ENCODE measurements around the gene CAMKK2. TPM values are rescaled to one million over a fixed set of nuclear protein-coding genes. Genes with fewer than 3 reads are reported as not detected.
"Not testable (repeated sequence)": the region's sequence is repeated elsewhere in the genome, so short reads cannot be mapped to it uniquely, and the experiment has no call there.

The CAMKK2 gene
- polyA plus RNA-seq, 10 donors = 17.7 to 29.5 (median 22.2) TPM

DNA sequence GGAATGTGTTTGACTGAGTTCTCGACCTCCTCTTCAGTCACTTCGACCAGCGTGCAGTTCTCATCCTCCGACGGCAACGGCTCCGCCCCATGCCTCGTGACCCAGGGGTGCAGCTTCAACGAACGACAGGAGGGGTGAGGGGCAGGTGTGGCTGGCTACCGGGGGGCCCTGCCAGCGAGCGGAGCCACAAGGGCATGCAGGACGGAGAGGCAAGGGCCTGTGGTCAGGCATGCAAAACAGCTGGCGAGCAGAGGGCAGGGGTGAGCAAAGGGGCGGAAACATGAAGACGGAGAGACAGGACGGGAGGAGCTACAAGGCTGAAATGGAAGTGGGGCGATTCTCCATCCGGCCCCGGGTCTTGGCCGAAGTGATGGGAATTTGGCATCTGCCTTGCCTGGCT, 47.9 kb downstream of the CAMKK2 start:
- DNase-seq = no peak

DNA sequence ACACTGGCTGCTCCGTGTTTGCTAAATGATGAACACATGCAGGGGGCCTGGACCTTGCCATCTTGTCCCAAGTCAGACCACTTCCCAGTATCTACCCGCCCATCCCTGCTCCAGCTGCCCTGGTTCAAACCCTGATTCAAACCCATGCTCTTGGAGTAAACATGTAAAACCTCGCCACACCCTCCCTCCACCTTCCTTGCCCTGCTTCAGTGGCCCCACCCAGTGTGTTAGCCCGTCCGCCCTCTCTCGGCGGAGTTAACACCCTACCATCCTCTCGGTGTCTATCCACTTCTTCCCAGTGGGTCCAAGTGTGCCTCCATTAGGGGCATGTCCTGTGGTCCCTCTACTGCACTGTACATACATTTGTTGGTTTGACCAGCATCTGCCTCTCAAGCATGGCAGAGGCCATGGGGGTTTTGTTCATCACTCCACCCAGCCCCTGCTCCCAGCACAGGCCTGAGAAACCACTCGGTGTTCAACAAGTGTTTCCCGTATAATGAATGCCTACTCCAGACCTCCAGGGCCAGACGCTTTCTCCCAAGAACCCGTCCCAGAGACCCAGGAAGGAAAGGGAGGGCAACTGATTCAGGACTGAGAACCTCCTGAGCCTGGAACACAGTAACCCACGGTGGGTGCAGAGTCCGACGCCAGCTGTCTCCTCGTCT, 49.5 kb downstream of the CAMKK2 start:
- DNase-seq = no peak

DNA sequence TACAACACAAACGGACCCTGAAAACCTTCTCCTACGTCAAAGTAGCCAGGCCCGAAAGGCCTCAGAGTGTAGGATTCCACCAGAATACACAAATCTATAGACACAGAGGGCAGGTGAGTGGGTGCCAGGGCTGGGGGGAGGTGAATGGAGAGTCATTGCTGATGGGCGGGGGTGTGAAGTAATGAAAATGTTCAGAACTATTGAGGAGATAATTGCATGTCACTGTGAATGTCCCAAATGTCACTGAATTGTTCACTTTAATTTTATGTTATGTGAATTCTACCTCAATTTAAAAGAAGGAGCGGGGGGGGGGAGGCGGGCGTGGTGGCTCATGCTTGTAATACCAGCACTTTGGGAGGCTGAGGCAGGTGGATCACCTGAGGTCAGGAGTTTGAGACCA, 50.6 kb downstream of the CAMKK2 start:
- no peak for DNase-seq

DNA sequence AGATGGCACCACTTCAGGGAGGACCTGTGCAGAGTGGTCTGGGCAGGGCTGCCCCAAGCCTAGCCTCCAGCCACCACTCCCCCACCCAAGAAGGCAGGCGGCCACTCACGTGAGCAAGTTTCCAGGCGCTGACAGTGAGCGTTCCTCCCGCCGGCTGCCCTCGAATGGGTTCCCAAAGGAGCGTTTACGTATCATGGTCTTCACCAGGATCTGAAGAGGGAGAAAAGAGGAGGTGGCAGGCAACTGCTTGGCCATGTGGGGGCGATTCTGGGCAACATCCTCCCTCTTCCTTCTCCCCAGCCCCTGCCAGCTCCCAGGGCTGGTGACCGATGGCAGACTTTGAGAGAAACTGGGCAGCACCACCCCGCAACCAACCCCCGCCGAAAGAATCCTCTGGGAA, 51.5 kb downstream of the CAMKK2 start:
- DNase-seq = no peak

DNA sequence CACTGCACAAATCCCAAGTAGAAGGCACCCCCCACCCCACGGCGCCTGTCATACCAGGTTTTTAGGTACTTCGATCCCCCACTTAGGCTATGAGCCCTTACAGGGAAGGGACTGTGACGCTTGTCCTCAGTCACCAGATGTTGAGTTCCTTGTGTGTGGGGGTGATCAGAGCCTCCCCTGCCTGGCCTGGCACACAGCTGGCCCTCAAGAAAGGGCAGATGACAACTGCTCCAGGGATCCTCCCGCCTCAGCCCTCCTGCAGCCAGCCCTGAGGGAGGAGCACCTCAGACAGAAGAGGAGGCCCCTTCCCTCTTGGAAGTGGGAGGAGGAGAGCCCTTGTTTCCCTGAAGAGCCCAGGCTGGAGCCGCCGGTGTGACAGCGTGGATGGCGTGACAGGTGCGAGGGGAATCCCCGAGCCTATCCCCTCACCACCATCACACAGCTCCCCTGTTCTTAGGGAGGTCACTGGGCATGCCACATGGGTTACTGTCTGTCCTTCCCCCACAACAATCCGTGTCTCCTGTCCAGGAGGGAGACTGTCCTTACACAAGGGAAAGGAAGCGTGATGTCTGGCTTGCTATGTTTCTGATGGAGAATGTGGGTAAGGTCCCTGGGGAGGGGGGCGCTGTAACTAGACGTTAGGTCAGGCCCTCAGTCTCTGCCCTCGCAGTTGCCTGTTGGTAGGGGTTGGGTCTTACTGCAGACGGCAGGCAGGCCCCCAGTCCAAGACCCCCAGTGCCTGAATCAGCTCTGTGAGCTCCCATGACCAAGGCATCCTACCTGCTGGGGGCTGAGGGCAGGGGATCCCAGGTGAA, 55.1 kb downstream of the CAMKK2 start:
- DNase-seq = no peak

DNA sequence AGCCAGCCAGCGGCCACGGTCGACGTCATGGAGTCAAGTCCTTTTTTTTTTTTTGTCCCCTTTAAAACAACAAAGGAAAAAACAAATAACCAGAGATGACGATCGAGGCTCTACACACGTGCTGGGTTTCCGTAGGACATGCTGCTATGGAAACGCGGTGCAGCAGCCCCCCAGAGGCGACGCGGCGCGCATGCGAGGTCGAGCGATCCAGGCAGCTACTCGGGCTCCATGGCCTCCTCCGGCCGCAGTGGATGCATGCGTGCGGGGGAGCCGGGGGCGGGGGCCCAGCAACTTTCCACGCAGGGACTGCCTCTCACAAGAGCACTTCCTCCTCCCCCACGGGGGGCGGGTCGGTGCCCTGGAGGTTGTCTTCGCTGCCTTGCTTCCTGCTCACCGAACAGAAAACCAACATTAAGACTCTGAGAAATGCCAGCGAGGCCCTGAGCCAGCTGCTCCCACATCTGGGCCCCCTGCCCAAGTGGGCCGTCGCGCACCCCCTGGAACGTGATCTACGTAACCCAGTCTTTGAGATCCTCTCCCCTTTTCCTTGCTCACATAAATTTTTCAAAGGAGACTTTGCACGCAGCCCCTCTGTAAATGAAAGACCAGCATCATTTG, 55.9 kb downstream of the CAMKK2 start:
- peak; percentile 15 to 90 (median 77) for DNase-seq

DNA sequence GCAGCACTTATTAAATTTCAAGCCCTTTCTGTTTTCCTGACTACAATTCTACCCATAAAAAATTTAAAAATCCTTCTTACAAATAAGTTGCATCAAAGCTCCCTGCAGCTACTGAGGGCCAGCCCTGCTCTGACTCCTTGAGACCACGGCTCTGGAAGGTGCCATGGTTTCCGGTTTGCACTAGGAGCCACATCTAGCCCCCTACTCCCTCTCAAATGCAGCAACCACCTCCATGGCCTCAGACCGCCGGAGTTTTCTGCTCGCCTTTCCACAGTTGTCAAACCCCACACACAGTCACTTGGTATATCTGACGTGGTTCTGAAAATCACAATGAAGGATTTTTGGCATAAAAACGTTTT, 56.5 kb downstream of the CAMKK2 start:
- DNase-seq = no peak

DNA sequence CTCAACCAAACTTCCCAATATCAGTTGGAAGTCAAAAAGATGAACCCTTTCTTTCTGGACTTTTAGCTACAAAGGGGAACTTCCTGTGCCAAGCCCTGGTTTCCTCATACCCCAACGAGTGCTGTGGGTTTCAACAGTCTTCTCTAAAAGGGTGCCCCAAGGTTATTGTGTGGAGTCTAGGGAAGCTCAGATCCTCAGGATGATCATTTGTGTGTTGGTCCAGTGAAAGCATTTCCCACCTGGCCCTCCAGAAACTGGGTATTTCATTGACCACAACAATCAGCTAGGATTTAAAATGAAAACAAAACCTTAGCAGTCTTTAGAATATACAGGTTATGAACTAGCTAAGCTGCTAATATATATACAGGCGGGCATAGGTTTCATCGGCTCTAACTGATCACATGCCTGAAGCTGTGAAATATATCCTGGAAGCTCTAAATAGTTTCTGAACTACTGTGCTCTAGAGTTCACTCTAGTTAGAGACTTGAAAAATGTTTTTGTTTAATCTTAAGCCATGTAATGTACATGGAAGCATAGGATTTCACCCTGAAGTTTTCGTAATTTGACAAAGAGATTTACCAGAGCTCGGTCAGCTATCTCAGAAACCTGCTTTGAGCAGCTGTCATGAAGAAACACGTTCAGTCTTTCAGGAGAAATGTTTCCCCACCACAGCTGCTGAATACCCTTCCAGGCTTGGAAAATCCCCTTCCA, 57.0 kb downstream of the CAMKK2 start:
- no peak for DNase-seq

DNA sequence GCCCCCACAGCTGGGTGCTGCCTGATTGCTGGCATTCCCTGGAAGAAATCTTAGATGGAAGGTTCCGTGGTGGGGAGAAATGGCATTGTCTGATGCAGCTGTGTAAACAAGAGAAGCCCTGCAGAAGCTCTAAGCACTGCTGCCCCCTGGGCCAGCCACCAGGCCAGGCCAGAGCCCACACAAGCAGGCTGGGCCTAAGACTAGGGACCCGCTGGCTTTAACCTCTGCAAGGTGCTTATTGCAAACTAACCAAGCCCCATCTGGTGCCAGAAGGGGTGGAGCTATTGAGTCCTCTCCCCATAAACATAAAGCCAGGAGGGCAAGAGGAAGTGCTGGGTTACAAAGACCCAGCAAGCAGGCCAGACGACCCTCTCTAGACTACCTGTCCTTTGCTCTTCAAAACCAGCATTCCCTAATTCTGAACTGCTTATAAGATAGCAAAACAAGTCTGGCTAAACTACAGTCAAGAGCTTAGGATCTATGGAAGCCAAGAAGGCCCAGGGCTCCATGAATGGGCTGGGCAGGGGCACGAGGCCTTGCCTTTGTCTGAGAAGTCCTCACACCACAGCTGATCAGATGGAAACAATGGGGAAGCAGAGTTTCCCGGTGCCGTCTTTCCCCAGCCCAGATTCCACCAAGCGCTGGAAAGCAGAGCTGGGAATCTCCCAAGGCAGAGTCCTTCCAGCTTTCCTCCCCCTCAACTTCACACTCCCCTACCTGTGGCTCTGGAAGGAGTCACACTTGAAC, 57.7 kb downstream of the CAMKK2 start:
- DNase-seq = no peak

DNA sequence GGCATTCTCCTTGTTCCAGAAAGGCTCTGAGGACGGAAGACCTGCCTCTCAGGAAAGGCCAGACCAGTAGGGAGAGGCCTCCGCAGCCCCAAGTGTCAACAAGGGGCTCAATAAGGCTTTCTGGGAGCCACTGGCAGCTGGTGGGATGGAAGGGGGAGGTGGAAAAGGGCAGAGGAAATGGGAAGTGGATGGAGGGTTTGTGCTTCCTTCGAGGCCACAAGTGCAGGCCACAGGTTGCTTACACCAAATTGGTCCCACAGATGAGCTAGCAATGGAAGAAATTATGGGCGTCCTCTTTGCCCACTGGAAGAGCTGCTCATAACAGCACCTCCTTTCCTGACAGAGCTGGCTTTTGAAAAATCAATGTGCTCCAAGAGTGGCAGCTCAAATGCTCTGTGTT, 58.4 kb downstream of the CAMKK2 start:
- no peak for DNase-seq

DNA sequence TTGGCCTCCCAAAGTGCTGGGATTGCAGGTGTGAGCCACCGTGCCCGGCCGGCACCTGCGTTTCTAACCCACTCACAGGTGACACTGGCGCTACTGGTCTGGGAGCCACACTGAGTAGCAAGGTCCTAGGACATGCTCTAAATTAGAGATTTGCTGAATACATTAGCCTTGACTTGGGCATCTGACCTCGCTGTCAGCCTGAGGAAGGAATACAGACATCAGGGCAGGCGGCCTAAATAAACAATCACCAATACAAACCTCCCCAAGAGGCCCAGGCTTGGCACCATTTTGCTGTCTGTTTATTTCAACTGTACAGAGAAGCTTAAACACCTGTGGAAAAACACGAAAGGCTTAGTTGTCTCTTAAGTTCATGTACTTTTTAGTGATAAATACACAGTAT, 59.1 kb downstream of the CAMKK2 start:
- no peak for DNase-seq

DNA sequence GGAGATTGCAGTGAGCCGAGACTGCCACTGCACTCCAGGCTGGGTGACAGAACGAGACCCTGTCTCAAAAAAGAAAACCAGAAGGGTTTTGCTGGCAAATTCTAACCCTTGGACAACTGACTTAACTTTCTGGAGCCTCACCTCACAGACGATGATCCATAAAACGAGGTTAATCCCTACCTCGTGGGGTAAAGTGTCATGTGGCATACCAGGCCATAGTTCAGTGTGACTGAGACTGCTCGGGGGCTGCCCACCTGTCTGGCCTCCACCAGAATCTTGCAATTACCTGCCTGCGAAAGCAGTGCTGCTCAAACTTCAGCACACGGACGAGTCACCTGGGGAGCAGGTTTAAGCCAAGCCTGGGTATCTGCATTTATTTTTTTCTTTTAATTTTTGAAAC, 59.7 kb downstream of the CAMKK2 start:
- no peak for DNase-seq

DNA sequence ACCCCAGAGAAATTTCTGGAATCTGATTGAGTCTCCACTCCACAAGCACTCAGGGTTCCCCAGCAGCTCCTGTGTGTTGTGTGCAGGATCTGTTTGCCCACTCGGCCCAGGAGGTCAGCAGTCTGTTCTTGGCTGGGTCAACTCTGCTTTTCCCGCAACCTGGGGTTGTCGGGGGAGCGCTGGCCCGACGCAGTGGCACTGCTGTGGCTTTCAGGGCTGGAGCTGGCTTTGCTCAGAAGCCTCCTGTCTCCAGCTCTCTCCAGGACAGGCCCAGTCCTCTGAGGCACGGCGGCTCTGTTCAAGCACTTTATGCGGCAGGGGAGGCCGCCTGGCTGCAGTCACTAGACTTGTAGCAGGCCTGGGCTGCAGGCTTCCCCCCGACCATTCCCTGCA, 62.9 kb downstream of the CAMKK2 start:
- DNase-seq = no peak

DNA sequence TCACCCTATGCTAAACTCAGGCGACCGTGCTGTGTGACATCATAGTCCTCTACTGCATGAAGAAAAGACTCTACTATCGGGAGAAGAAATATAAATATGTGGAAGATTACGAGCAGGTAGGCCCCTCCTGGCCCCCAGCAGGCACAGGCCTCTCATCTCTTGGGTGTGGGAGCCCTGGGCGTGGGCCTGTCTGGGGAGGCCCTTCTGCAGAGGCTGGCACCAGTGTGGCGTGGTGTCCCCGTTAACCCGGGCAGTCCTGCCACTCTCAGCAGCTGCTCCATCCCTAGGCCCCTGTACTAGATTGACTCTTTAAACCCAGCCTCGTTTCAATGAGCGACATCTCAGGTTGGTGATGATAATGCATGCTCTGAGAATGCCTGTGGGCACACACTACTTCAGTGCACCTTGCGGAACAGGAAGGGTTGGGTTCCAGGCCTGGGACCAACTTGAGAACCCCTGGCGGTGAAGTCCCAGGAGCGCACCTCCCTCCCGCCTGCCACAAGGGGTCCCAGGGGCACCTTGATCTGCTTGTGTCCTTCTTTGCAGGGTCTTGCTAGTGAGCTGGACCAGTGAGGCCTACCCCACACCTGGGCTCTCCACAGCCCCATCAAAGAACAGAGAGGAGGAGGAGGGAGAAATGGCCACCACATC, 63.4 kb downstream of the CAMKK2 start:
- DNase-seq = no peak

DNA sequence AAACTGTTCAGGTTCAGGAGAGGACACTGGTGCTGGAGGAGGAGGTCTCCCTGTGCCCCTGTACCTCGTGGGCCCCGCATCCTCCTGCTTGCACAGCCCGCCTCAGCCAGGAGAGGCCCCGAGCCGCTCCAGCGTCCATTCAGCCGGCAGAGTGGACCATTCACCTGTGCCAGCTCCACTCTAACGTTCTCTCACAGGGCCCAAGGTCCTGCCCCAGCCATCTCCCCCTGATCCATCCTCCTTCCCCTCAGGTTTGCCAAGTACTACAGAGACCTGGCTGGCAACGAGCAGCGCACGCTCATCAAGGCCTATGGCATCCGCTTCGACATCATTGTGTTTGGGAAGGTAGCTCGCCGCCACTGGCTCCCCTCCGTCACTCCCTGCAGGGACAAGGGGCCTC, 64.3 kb downstream of the CAMKK2 start:
- DNase-seq = no peak

DNA sequence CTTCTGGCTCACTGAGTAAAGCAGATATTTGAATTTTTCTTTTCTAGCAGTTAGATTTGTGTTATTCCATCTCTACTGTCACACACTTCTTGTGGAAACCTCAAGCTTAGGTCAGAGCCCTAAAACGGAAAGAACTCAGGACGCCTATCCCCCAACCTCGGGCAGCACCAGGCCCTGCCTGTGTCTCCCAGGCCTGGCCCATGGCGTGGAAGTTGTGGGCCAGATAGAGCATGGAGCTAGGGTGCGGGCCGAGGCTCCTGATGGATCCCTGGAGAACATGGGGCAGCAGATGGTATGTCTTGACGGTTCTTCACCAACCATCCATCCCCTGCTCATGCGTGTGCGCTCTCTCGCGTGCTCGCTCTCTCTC, 66.0 kb downstream of the CAMKK2 start:
- DNase-seq = no peak

DNA sequence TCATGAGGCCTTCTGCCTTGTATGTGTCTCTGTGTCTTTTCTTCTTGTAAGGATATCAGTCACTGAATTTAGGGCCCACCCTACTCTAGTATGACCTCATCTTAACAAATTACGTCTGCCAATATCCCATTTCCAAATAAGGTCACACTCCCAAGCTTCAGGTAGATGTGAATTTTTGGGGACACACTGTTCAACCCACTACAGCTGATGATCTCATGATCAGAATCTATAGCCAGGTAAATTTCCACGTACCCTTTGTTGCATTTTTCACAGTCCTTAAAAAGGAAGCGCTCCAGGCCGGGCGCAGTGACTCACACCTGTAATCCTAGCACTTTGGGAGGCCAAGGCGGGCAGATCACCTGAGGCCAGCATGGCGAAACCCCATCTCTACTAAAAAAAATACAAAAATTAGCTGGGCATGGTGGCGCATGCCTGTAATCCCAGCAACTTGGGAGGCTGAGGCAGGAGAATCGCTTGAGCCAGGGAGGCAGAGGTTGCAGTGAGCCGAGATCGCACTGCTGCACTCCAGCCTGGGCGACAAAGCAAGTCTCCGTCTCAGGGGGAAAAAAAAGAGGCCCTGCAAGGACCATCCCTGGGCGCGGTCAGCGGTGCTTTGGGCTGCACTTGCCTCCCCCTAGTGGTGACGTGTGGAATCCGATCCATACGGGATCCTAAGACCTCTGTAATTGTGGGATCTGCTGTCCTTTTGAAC, 66.5 kb downstream of the CAMKK2 start:
- peak; percentile 35 to 71 (median 59) for DNase-seq

DNA sequence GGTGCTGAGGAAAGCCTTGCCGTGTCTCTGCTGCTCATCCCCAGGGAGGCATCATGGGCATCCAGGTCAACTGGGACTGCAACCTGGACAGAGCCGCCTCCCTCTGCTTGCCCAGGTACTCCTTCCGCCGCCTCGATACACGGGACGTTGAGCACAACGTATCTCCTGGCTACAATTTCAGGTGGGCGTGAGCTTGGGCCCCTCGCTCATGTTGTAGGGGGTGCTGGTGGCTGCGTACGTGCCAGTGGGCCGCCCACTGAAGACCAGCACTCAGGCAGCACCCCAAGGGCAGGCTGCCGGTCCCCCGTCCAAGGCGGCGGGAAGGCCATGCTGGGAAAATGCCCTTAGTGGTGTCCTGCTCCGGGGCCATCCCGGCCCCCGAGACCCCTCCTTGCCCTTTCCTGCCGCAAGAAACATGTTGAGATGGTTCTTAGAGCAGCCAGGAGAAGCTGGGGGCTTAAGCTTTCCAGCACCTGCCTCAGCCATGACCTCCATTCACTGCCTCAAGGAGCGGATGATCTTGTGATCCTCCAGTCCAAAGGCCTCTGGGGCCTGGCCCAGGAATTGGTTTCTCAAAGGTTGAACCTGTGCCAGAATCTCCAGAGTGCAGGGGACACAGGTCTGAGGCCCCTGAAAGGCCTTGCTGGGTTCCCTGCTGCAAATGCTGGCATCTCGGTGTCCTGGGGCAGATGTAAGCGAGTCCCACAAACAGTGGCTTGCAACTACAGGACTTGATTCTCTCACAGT, 67.4 kb downstream of the CAMKK2 start:
- no peak for DNase-seq

DNA sequence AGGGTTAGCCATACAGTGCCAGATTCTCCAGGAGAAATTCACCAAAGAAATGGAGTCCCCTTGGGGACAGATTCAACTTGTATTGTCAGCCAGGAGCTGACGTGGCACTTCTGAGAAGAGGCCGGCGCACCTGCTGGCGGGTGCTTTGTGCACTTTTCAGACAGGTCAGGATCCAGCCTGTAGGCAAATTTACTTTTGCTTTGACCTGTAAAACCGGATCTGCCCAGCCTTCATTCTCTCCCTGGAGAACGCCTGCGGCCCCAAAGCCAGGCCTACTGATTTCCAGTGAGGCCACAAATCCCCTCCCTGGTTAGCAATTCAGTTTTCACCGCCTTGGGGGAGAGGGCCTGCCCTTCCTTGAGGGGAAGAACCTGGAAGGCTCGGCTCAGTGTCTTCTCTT, 69.2 kb downstream of the CAMKK2 start:
- no peak for DNase-seq

DNA sequence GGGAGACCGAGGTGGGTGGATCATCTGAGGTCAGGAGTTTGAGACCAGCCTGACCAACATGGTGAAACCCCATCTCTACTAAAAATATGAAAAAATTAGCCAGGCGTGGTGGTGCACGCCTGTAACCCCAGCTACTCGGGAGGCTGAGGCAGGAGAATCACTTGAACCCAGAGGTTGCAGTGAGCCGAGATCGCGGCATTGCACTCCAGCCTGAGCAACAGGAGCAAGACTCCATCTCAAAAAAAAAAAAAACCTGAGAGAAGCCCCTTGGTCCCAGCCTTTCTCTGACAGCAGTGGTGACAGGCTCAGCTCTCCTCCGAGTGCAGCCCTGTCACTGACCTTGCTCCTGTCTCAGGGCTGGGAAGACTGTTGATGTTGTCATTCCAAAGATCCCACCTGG, 69.6 kb downstream of the CAMKK2 start:
- DNase-seq = not testable (repeated sequence)

Data from muscle of back (tissue), 11 donors.